GM23248 (cell line): ENCODE measurements around the gene PRR15. TPM values are rescaled to one million over a fixed set of nuclear protein-coding genes. Genes with fewer than 3 reads are reported as not detected.

Source experiments
- DNase-seq: peaks from one replicate; pipeline ENCODE4 v3.0.0-alpha.2; 2015
- H2AFZ ChIP-seq: fragments of 200-600 bp; sonication (generic); 2 replicates; pipeline ENCODE4 v1.6.1; 2016; ENCODE audit warnings: antibody characterized with exemption
- H3F3A ChIP-seq: fragments of 200-600 bp; sonication (generic); 2 replicates; pipeline ENCODE4 v1.6.1; 2016; ENCODE audit warnings: mild to moderate bottlenecking, antibody characterized with exemption, mixed run types; ENCODE audit not compliant: insufficient read depth
- H3K27ac ChIP-seq: fragments of 200-600 bp; sonication (generic); 2 replicates; pipeline ENCODE4 v1.5.1; 2016; ENCODE audit warnings: mild to moderate bottlenecking
- H3K27me3 ChIP-seq: fragments of 200-600 bp; sonication (generic); replicated peaks from 2 replicates; pipeline ENCODE4 v1.6.1; 2016; ENCODE audit warnings: mild to moderate bottlenecking; ENCODE audit not compliant: insufficient read depth
- H3K36me3 ChIP-seq: fragments of 200-600 bp; sonication (generic); 2 replicates; pipeline ENCODE4 v1.6.1; 2016; ENCODE audit warnings: low read depth, mild to moderate bottlenecking
- H3K4me1 ChIP-seq: fragments of 200-600 bp; sonication (generic); 2 replicates; pipeline ENCODE4 v1.6.1; 2016; ENCODE audit warnings: mild to moderate bottlenecking; ENCODE audit not compliant: insufficient read depth
- H3K4me2 ChIP-seq: fragments of 200-600 bp; sonication (generic); one replicate; pipeline ENCODE4 v1.6.1; 2016; ENCODE audit warnings: mild to moderate bottlenecking; ENCODE audit not compliant: unreplicated experiment
- H3K4me3 ChIP-seq: fragments of 200-600 bp; sonication (generic); 2 replicates; pipeline ENCODE4 v1.5.1; 2016; ENCODE audit warnings: mild to moderate bottlenecking
- H3K79me2 ChIP-seq: fragments of 200-600 bp; sonication (generic); 2 replicates; pipeline ENCODE4 v1.6.1; 2016; ENCODE audit warnings: mild to moderate bottlenecking; ENCODE audit not compliant: insufficient read depth
- H3K9ac ChIP-seq: fragments of 200-600 bp; sonication (generic); 2 replicates; pipeline ENCODE4 v1.6.1; 2016; ENCODE audit warnings: mild to moderate bottlenecking
- H3K9me2 ChIP-seq: fragments of 200-600 bp; sonication (generic); 2 replicates; pipeline ENCODE4 v1.6.1; 2016; ENCODE audit warnings: mixed run types, mild to moderate bottlenecking, moderate library complexity; ENCODE audit not compliant: insufficient read depth
- H3K9me3 ChIP-seq: fragments of 200-600 bp; sonication (generic); one replicate; pipeline ENCODE4 v1.6.1; 2017; ENCODE audit warnings: low read depth
- H4K20me1 ChIP-seq: fragments of 200-600 bp; sonication (generic); 2 replicates; pipeline ENCODE4 v1.6.0; 2016; ENCODE audit not compliant: insufficient read depth
- EZH2 ChIP-seq: fragments of 200-600 bp; sonication (generic); IDR thresholded peaks from 2 replicates; pipeline ENCODE4 v1.6.1; 2018; ENCODE audit warnings: antibody characterized with exemption, mild to moderate bottlenecking; ENCODE audit not compliant: insufficient read depth, poor library complexity, severe bottlenecking
- EZH2phosphoT487 ChIP-seq: fragments of 200-600 bp; sonication (generic); IDR thresholded peaks from 2 replicates; pipeline ENCODE4 v1.6.1; 2018; ENCODE audit warnings: antibody characterized with exemption, moderate library complexity, mild to moderate bottlenecking, low read depth; ENCODE audit not compliant: insufficient read depth
- WGBS, 2 experiments: methylation state at CpG; one replicate each; pipeline ENCODE4 v1.1.6; 2015 to 2017; ENCODE audit warnings: low lambda C conversion rate in 2 of 2, low coverage in 1 of 2; ENCODE audit errors: missing lambda C conversion rate in 2 of 2; 5-methylcytosine and 5-hydroxymethylcytosine counted together
- in situ Hi-C: fragments of 300-500 bp; cut with MboI; formaldehyde crosslinking; loops from 2 replicates; pipeline ENCODE4 v1.15.0; 2020
- polyA plus RNA-seq: library from polyadenylated mRNA; unstranded; fragments of >200 nt; fragmentation: Nextera tagmentation; extraction: Ambion mirVana; gene quantifications from 2 replicates; pipeline ENCODE4 v1.2.1, GENCODE V29; 2016
- total RNA-seq: library from RNA; depleted of rRNA; stranded (reverse); fragments of >200 nt; shearing (Covaris generic); gene quantifications from 2 replicates; pipeline ENCODE4 v1.2.3, GENCODE V29; 2014

The PRR15 gene
- total and polyA plus RNA-seq, 2 experiments from 2014 or later: 9.2 to 11.5 TPM

GRCh38 chr7:29600661-29601060 lies 37.0 kb downstream of the PRR15 start:
- Histone ChIP-seq H3K4me2 (no peak overlapping the region), H3K9me2 (no peaks in the 10 kb centered on the region), H3K79me2 (no peaks in the 10 kb centered on the region), H3K4me1 (peaks cover 23% of the 10 kb centered on the region), H3K27ac (no peak overlapping the region), H4K20me1 (no peaks in the 10 kb centered on the region), H3F3A (peaks cover 24% of the 10 kb centered on the region), H3K27me3 (no peaks in the 10 kb centered on the region), H3K9me3 (no peaks in the 10 kb centered on the region), H3K4me3 (no peak overlapping the region), H3K36me3 (no peaks in the 10 kb centered on the region), H2AFZ (no peak overlapping the region), H3K9ac (no peak overlapping the region)
- 85 to 90% methylated on average over 4 of the region's 4 CpGs for WGBS, 2 experiments
- no peak for DNase-seq
- no peak for TF ChIP-seq EZH2
- no peak for TF ChIP-seq EZH2phosphoT487
- in situ Hi-C loops: no loop called here

- peaks cover 34% of the 10 kb centered on the region for H3F3A ChIP-seq
- H3K4me2 ChIP-seq: no peak overlapping the region
- no peaks in the 10 kb centered on the region for H3K36me3 ChIP-seq
- H3K4me1 ChIP-seq: peaks cover 40% of the 10 kb centered on the region
- H3K27me3 ChIP-seq: no peaks in the 10 kb centered on the region
- H3K9me3 ChIP-seq: no peaks in the 10 kb centered on the region
- H4K20me1 ChIP-seq: no peaks in the 10 kb centered on the region
- H3K27ac ChIP-seq: no peak overlapping the region
- TF ChIP-seq EZH2phosphoT487 (no peak), EZH2 (no peak)
- no peak overlapping the region for H3K4me3 ChIP-seq
- WGBS, 2 experiments: 94 to 99% methylated on average over 3 of the region's 3 CpGs
- H2AFZ ChIP-seq: no peak overlapping the region
- H3K79me2 ChIP-seq: no peaks in the 10 kb centered on the region
- in situ Hi-C loops: no loop called here
- H3K9ac ChIP-seq: no peak overlapping the region
- no peaks in the 10 kb centered on the region for H3K9me2 ChIP-seq
- no peak for DNase-seq
Observed at GRCh38 chr7:29604052-29604451, 40.4 kb downstream of the PRR15 start.

- H3F3A ChIP-seq: peaks cover 41% of the 10 kb centered on the region
- no peaks in the 10 kb centered on the region for H4K20me1 ChIP-seq
- H3K4me2 ChIP-seq: no peak overlapping the region
- H3K9ac ChIP-seq: no peak overlapping the region
- no peaks in the 10 kb centered on the region for H3K79me2 ChIP-seq
- no peak overlapping the region for H2AFZ ChIP-seq
- no peak for DNase-seq
- H3K9me2 ChIP-seq: no peaks in the 10 kb centered on the region
- no peaks in the 10 kb centered on the region for H3K27me3 ChIP-seq
- no peak for TF ChIP-seq EZH2phosphoT487
- TF ChIP-seq EZH2: no peak
- in situ Hi-C loops: no loop called here
- H3K27ac ChIP-seq: no peak overlapping the region
- H3K36me3 ChIP-seq: no peaks in the 10 kb centered on the region
- peaks cover 46% of the 10 kb centered on the region for H3K4me1 ChIP-seq
- H3K9me3 ChIP-seq: no peaks in the 10 kb centered on the region
- no peak overlapping the region for H3K4me3 ChIP-seq
Observed at GRCh38 chr7:29604702-29605101, 41.1 kb downstream of the PRR15 start.

GRCh38 chr7:29605671-29606070 lies 42.0 kb downstream of the PRR15 start:
- H4K20me1 ChIP-seq: no peaks in the 10 kb centered on the region
- peak overlapping the region; percentile 31; the same call in 1 of the 2 replicates for H3K9ac ChIP-seq
- 0 out of 2 replicates have a peak overlapping the region, but pooled peaks have one; percentile 4 for H2AFZ ChIP-seq
- H3F3A ChIP-seq: peaks cover 49% of the 10 kb centered on the region
- in situ Hi-C loops: no loop called here
- H3K4me3 ChIP-seq: peak overlapping the region; percentile 22; the same call in 1 of the 2 replicates
- no peaks in the 10 kb centered on the region for H3K79me2 ChIP-seq
- TF ChIP-seq EZH2phosphoT487 (no peak), EZH2 (no peak)
- peak overlapping the region; percentile 72 for H3K4me2 ChIP-seq
- no peaks in the 10 kb centered on the region for H3K36me3 ChIP-seq
- H3K4me1 ChIP-seq: peaks cover 56% of the 10 kb centered on the region
- no peaks in the 10 kb centered on the region for H3K9me3 ChIP-seq
- peak; percentile 15 for DNase-seq
- H3K9me2 ChIP-seq: no peaks in the 10 kb centered on the region
- 42 to 57% methylated on average over 3 of the region's 3 CpGs for WGBS, 2 experiments
- H3K27me3 ChIP-seq: no peaks in the 10 kb centered on the region
- peak overlapping the region; percentile 78 for H3K27ac ChIP-seq

GRCh38 chr7:29606287-29606721 lies 42.7 kb downstream of the PRR15 start:
- Histone ChIP-seq H3K4me2 (peak overlapping the region; percentile 72), H3K9me3 (no peaks in the 10 kb centered on the region), H4K20me1 (no peaks in the 10 kb centered on the region), H3K4me3 (peak overlapping the region; percentile 22; the same call in 1 of the 2 replicates), H3K4me1 (peaks cover 62% of the 10 kb centered on the region), H3K36me3 (no peaks in the 10 kb centered on the region), H3K27ac (peak overlapping the region; percentile 78), H3K27me3 (no peaks in the 10 kb centered on the region), H2AFZ (peak overlapping the region; percentile 28; the same call in 1 of the 2 replicates), H3K79me2 (no peaks in the 10 kb centered on the region), H3F3A (peaks cover 52% of the 10 kb centered on the region), H3K9me2 (no peaks in the 10 kb centered on the region), H3K9ac (peak overlapping the region; percentile 33)
- TF ChIP-seq EZH2 (no peak), EZH2phosphoT487 (no peak)
- in situ Hi-C loops: no loop called here
- DNase-seq: peak; percentile 90
- 0 to 1% methylated on average over 4 of the region's 4 CpGs for WGBS, 2 experiments
